Activated CD8-positive, alpha-beta T cell treated with anti-CD3 and anti-CD28 coated beads for 36 hours (primary cell): ENCODE results near the gene SLIT3. TPM values are rescaled to one million over a fixed set of nuclear protein-coding genes. Genes with fewer than 3 reads are reported as not detected.

Experiments
- ATAC-seq: fragments of 200-7000 bp; cut with Tn5 transposase; one replicate; pipeline ENCODE4 v1.10.0; 2021; ENCODE audit warnings: mild to moderate bottlenecking, moderate library complexity
- CTCF ChIA-PET: fragments of 350-600 bp; sonication (Branson Sonifier 250); formaldehyde crosslinking; loops from one replicate; lab custom pipeline; 2021; ENCODE audit warnings: antibody characterized with exemption; lab: Charles Lee
- POLR2A ChIA-PET: fragments of 350-600 bp; sonication (Branson Sonifier 250); formaldehyde crosslinking; loops from one replicate; lab custom pipeline; 2021; ENCODE audit warnings: antibody characterized with exemption; lab: Charles Lee
- DNase-seq: peaks from one replicate; pipeline ENCODE4 v3.0.0-alpha.2; 2020
- H3K27ac Mint-ChIP-seq: one replicate; pipeline ENCODE4 v1.8.0; 2021; ENCODE audit warnings: mild to moderate bottlenecking, mixed read lengths
- H3K27me3 Mint-ChIP-seq: one replicate; pipeline ENCODE4 v1.8.0; 2021; ENCODE audit warnings: mixed read lengths
- H3K36me3 Mint-ChIP-seq: one replicate; pipeline ENCODE4 v1.8.0; 2021; ENCODE audit warnings: low read depth, mixed read lengths
- H3K4me1 Mint-ChIP-seq: one replicate; pipeline ENCODE4 v1.8.0; 2021; ENCODE audit warnings: low read depth, mixed read lengths
- H3K4me3 Mint-ChIP-seq: one replicate; pipeline ENCODE4 v1.8.0; 2021; ENCODE audit warnings: mild to moderate bottlenecking, moderate library complexity, mixed read lengths
- H3K9me3 Mint-ChIP-seq: one replicate; pipeline ENCODE4 v1.8.0; 2021; ENCODE audit warnings: mixed read lengths
- intact Hi-C: fragments of 100-400 bp; cut with micrococcal nuclease; formaldehyde crosslinking; loops from one replicate; pipeline ENCODE4 v1.10.0; 2022
- total RNA-seq, 2 experiments: library from RNA; stranded (reverse); gene quantifications; one replicate each; pipeline ENCODE4 v1.2.3, GENCODE V29; 2021
- TF ChIP-seq, protein P1 (sequence below): fragments of 200-600 bp; IDR thresholded peaks from one replicate; pipeline ENCODE4 v1.8.0; 2022; ENCODE audit warnings: antibody characterized with exemption, mild to moderate bottlenecking

The SLIT3 gene
- total RNA-seq, 2 experiments from 2014 or later = 0.69 to 0.74 TPM

DNA sequence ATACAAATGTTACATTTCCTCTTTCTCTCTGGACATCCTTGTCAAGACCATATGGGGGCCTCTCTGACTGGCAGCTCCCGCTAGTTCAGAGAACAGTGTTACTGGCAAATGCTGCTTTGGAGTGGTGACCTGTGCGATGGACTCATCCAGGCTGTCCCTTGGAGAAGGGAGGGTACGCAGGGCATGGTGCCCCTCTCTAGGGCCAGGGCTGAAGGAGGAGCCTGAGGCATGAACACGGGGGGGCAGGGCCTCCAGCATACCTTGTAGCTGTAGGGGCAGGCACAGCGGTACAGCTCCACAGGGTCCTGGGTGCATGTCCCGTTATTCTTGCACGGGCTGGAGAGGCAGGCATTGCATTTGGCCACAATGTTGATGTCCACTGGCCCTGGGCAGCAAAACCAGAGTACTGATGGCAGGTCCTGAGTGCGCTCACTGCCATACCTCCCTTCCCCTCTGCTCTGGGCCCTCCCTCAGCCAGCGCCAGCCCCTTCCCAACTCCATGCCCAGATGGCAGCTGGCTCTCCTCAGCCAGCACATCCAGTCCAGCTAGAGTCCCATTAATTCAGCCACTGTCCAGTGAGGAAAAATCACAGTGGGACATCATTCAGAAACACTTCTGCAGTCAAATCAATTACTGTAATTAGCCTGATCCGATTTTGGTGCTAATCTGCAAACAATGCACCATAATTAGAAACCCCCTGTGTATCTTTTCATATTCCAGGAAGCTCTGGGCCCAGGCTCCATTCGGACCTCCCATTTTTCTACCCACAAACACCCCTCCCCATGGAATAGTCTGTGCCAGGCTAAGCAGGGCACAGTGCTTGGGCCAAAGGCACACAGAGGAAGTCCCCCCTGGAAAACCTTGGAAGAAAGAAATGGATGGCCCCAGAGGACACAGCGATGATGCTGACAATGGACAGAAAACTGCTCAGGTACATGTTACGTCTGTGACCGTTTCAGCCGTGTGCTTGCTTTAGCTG lies 592.9 kb downstream of the SLIT3 start:
- intact Hi-C loops = loop anchor here (10.0 kb wide), 1 partner anchor 237 kb away; no protein-coding TSS in a partner anchor
- DNase-seq = no peak
- Mint-ChIP-seq H3K4me3 (no peak overlapping the region), H3K9me3 (no peaks in the 10 kb centered on the region), H3K27ac (no peak overlapping the region), H3K27me3 (no peaks in the 10 kb centered on the region), H3K36me3 (no peaks in the 10 kb centered on the region), H3K4me1 (no peaks in the 10 kb centered on the region)
- CTCF ChIA-PET = interaction anchor here (1.0 to 1.7 kb wide), 3 partner anchors 40 to 279 kb away, joined by 3 to 5 read pairs (median 4); no protein-coding TSS in a partner anchor
- ATAC-seq = no peak
- TF ChIP-seq, protein P1, sequence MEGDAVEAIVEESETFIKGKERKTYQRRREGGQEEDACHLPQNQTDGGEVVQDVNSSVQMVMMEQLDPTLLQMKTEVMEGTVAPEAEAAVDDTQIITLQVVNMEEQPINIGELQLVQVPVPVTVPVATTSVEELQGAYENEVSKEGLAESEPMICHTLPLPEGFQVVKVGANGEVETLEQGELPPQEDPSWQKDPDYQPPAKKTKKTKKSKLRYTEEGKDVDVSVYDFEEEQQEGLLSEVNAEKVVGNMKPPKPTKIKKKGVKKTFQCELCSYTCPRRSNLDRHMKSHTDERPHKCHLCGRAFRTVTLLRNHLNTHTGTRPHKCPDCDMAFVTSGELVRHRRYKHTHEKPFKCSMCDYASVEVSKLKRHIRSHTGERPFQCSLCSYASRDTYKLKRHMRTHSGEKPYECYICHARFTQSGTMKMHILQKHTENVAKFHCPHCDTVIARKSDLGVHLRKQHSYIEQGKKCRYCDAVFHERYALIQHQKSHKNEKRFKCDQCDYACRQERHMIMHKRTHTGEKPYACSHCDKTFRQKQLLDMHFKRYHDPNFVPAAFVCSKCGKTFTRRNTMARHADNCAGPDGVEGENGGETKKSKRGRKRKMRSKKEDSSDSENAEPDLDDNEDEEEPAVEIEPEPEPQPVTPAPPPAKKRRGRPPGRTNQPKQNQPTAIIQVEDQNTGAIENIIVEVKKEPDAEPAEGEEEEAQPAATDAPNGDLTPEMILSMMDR = no peak
- POLR2A ChIA-PET = no interaction called here

DNA sequence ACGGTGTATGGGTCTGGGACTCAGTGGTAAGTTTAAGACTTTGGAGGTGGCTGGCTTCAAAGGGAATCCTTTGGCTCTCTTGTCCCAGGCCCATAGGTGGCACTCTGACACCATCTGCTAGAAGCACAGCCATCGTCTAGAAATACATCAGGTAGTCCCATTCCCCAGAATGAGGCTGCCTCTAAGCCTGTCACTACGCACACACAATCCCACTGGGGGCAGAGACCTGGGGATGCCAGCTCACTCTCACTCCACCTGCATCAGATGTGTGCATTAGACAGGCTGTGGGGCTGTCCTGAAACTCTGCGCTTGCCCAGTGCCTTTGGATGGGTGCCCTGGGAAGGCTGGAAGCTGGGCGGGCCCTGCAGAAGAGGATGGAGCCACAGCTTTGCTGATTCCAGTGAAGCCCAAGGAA lies 594.3 kb downstream of the SLIT3 start:
- POLR2A ChIA-PET = no interaction called here
- Mint-ChIP-seq H3K4me1 (no peaks in the 10 kb centered on the region), H3K4me3 (no peak overlapping the region), H3K27ac (no peak overlapping the region), H3K9me3 (no peaks in the 10 kb centered on the region), H3K27me3 (no peaks in the 10 kb centered on the region), H3K36me3 (no peaks in the 10 kb centered on the region)
- ATAC-seq (no peak), DNase-seq (peak; percentile 40)
- CTCF ChIA-PET = interaction anchor here (0.5 to 1.7 kb wide), 7 partner anchors 26 to 591 kb away, joined by 3 to 10 read pairs (median 4); no protein-coding TSS in a partner anchor
- TF ChIP-seq, protein P1 = peak; percentile 24
- intact Hi-C loops = loop anchor here (10.0 kb wide), 1 partner anchor 238 kb away; no protein-coding TSS in a partner anchor

GRCh38 chr5:168705321-168705720 lies 595.6 kb downstream of the SLIT3 start:
- peaks cover 1% of the 10 kb centered on the region for H3K27me3 Mint-ChIP-seq
- no peaks in the 10 kb centered on the region for H3K9me3 Mint-ChIP-seq
- TF ChIP-seq, protein P1 = no peak
- H3K4me3 Mint-ChIP-seq = no peak overlapping the region
- ChIA-PET CTCF (interaction anchor here (1.0 to 1.5 kb wide), 3 partner anchors 13 to 597 kb away, joined by 3 to 10 read pairs (median 3); no protein-coding TSS in a partner anchor), POLR2A (no interaction called here)
- DNase-seq (no peak), ATAC-seq (no peak)
- H3K36me3 Mint-ChIP-seq = no peaks in the 10 kb centered on the region
- intact Hi-C loops = loop anchor here (10.0 kb wide), 1 partner anchor 239 kb away; no protein-coding TSS in a partner anchor
- H3K4me1 Mint-ChIP-seq = no peaks in the 10 kb centered on the region
- H3K27ac Mint-ChIP-seq = no peak overlapping the region

DNA sequence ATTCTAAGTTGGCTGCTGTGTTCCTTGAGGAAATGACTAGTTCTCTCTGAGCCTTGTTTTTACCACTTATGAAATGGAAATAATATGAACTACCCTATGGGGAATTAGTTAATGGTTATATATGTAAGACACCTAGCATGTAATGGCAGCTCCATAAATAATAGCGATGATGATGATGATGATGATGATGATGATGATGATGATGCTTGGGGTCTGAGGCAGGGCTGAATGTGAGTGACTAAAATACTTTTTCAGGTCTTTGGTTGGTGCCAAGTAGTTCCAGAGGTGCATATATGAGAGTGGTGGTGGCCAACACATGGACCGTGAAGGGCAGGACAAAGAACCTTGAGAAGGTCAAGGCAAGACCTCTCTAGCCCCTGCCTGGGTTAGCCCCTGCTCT lies 598.4 kb downstream of the SLIT3 start:
- peaks cover 1% of the 10 kb centered on the region for H3K27me3 Mint-ChIP-seq
- DNase-seq = no peak
- TF ChIP-seq, protein P1 = no peak
- H3K36me3 Mint-ChIP-seq = no peaks in the 10 kb centered on the region
- H3K27ac Mint-ChIP-seq = no peak overlapping the region
- intact Hi-C loops = loop anchor here (10.0 kb wide), 1 partner anchor 242 kb away; no protein-coding TSS in a partner anchor
- ATAC-seq = no peak
- ChIA-PET POLR2A (interaction anchor here (0.8 kb wide), 1 partner anchor 159 kb away, joined by 3 read pairs; no protein-coding TSS in a partner anchor), CTCF (no interaction called here)
- no peaks in the 10 kb centered on the region for H3K9me3 Mint-ChIP-seq
- no peak overlapping the region for H3K4me3 Mint-ChIP-seq
- H3K4me1 Mint-ChIP-seq = no peaks in the 10 kb centered on the region
